ENCODE measurements around the gene ADAM22. TPM values are rescaled to one million over a fixed set of nuclear protein-coding genes. Genes with fewer than 3 reads are reported as not detected.

ADAM22 gene
- total RNA-seq, 1 donor from 2014 or later: 2.7 TPM

DNA sequence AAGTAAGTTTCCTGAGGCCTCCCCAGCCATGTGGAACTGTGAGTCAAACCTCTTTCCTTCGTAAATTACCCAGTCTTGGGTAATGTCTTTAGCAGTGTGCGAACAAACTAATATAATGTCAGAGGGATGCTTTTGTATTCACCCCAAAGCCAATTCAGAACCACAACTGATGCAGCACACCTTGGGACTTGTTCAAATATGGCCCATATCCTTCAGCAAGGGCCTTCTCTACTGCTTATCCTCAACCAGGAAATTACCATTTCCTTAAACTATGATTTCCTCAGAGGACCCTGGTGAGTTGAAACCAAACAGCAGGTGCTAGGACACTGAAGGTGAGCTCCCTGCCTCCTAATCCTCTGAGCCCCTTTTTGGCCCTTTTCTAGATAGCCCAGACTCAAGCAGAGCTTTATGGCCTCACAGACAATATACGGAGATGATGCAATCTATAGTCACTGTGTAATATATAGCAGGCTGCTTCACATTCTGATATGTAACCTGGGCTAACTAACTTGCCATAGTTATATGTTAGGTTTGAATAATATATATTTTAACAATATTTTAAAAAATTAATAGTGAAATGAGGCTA lies 270.6 kb downstream of the ADAM22 start:
- Histone ChIP-seq H3K9me3 (no peaks in the 10 kb centered on the region), H3K4me1 (no peaks in the 10 kb centered on the region), H3K27ac (no peak overlapping the region), H3K27me3 (ENCODE audit: low read depth) (no peaks in the 10 kb centered on the region), H3K36me3 (peaks cover 85% of the 10 kb centered on the region), H3K4me3 (no peak overlapping the region)
- TF ChIP-seq, protein P1, sequence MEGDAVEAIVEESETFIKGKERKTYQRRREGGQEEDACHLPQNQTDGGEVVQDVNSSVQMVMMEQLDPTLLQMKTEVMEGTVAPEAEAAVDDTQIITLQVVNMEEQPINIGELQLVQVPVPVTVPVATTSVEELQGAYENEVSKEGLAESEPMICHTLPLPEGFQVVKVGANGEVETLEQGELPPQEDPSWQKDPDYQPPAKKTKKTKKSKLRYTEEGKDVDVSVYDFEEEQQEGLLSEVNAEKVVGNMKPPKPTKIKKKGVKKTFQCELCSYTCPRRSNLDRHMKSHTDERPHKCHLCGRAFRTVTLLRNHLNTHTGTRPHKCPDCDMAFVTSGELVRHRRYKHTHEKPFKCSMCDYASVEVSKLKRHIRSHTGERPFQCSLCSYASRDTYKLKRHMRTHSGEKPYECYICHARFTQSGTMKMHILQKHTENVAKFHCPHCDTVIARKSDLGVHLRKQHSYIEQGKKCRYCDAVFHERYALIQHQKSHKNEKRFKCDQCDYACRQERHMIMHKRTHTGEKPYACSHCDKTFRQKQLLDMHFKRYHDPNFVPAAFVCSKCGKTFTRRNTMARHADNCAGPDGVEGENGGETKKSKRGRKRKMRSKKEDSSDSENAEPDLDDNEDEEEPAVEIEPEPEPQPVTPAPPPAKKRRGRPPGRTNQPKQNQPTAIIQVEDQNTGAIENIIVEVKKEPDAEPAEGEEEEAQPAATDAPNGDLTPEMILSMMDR (IDR thresholded peaks at IDR 0.05): no peak
- DNase-seq: no peak
- intact Hi-C loops (cut with DNase I): no loop called here
- no peak for ATAC-seq

DNA sequence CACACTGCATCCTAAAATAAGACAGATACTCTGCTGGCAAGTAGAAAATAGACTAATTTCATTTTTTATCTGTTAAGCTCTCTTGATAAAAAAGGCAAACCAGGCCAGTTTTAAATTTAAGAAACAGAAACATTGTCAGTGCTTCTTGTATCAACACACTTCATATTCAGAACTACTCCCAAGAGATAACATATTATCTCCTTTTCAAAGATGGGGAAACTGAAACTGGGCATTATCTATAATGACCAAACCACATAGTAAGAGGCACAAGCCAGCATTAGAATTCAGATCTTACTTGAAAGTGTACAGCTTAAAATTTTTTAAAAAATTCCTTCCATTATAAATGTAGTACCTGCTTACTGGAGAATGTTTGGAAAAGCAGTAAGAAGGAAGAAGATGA lies 271.1 kb downstream of the ADAM22 start:
- no peak overlapping the region for H3K27ac ChIP-seq
- H3K4me3 ChIP-seq: no peak overlapping the region
- H3K27me3 ChIP-seq (ENCODE audit: low read depth): no peaks in the 10 kb centered on the region
- H3K4me1 ChIP-seq: no peaks in the 10 kb centered on the region
- peaks cover 91% of the 10 kb centered on the region for H3K36me3 ChIP-seq
- intact Hi-C loops (cut with DNase I): no loop called here
- TF ChIP-seq, protein P1 (IDR thresholded peaks at IDR 0.05): no peak
- DNase-seq (no peak), ATAC-seq (no peak)
- no peaks in the 10 kb centered on the region for H3K9me3 ChIP-seq

DNA sequence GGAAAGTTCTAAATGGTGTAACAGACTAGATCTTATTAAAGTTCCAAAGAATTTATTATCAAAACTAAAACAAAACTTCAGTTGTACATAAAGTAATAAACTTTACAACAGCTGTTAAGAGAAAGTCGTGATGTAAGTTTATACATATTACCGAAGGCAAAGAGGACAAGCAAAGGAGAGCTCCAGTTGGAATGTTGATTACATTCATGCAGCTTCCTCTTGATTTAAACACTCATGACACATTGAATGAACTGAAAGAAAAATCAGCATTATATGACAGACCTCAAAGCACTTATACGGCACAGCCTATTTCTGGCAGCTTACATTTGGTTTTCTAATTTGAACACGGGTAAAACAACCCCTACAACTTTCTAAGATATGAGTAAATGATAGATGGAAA lies 272.2 kb downstream of the ADAM22 start:
- intact Hi-C loops (cut with DNase I): no loop called here
- no peak for DNase-seq
- Histone ChIP-seq H3K4me3 (no peak overlapping the region), H3K27me3 (ENCODE audit: low read depth) (no peaks in the 10 kb centered on the region), H3K27ac (no peak overlapping the region), H3K9me3 (no peaks in the 10 kb centered on the region), H3K4me1 (no peaks in the 10 kb centered on the region), H3K36me3 (peaks cover 99% of the 10 kb centered on the region)
- TF ChIP-seq, protein P1 (IDR thresholded peaks at IDR 0.05): no peak
- ATAC-seq: no peak

DNA sequence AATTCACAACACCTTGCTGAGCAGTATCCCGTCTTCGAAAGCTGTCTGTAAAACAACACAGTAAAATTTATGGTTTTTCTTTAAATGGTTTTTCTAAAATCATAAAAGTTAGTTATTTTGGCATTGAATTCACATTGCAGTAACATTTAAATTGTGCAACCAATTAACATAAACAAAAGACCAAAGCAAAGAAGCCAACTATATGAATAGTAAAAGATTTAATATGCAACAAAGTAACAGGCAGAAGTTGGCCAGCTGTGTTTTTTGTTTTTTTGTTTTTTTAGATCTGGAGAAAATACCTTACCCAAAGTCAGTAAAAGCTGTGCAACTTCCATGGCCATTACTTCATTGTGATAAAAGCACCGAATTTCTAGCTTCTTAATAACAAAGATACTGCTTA lies 274.5 kb downstream of the ADAM22 start:
- no peaks in the 10 kb centered on the region for H3K9me3 ChIP-seq
- DNase-seq: no peak
- H3K4me1 ChIP-seq: no peaks in the 10 kb centered on the region
- peaks cover 98% of the 10 kb centered on the region for H3K36me3 ChIP-seq
- TF ChIP-seq, protein P1 (IDR thresholded peaks at IDR 0.05): no peak
- H3K27me3 ChIP-seq (ENCODE audit: low read depth): no peaks in the 10 kb centered on the region
- no peak overlapping the region for H3K4me3 ChIP-seq
- no peak overlapping the region for H3K27ac ChIP-seq
- ATAC-seq: no peak
- intact Hi-C loops (cut with DNase I): no loop called here

DNA sequence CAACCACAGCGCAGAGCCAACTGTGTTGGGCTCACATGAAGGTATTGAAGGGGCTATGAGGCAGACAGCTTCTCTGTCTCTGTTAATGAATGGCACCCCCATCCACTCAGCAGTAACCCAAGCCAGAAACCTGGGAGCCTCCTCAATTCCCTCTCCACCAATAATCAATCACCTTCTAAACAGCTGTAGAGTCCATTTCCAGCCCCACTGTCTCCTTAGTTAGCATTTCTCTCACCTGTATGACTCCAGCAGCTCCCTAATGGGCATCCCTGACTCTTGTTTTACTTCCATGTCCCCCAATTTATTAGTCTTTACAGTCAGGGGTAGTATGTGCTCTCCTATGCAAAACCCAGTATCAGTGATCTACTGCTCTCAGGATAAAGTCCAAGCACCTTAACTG lies 278.9 kb downstream of the ADAM22 start:
- Histone ChIP-seq H3K4me1 (peaks cover 7% of the 10 kb centered on the region), H3K9me3 (no peaks in the 10 kb centered on the region), H3K27ac (no peak overlapping the region), H3K27me3 (ENCODE audit: low read depth) (no peaks in the 10 kb centered on the region), H3K36me3 (peaks cover 94% of the 10 kb centered on the region), H3K4me3 (no peak overlapping the region)
- DNase-seq: no peak
- no peak for ATAC-seq
- TF ChIP-seq, protein P1 (IDR thresholded peaks at IDR 0.05): no peak
- intact Hi-C loops (cut with DNase I): no loop called here

Data from lower lobe of right lung (tissue), 2 donors.